Measurements from ENCODE around the gene C19orf67.
A peak's percentile ranks its signal among the peaks of the same experiment; 100 is the strongest.

- TF ChIP-seq CTCF (IDR thresholded peaks at IDR 0.05) (peak; percentile 10), EZH2 (IDR thresholded peaks at IDR 0.05; ENCODE audit: borderline replicate concordance, insufficient read depth, low read depth, low read length, poor library complexity, severe bottlenecking) (no peak)
Observed at GRCh38 chr19:14081797-14082674, 3.5 kb downstream of the C19orf67 start.

Data from B cell (primary cell).